Calu3 (cell line): Measurements from ENCODE around the gene ATP6V0B. TPM values are rescaled to one million over a fixed set of nuclear protein-coding genes. Genes with fewer than 3 reads are reported as not detected.

Source experiments
- Bru-seq: library from RNA; stranded (reverse); fragments of 400-500 nt; gene quantifications from one replicate; lab custom pipeline; 2021; lab: Mats Ljungman, UMichigan
- BruChase-seq, 2 experiments: library from RNA; stranded (reverse); fragments of 400-500 nt; gene quantifications; one replicate each; lab custom pipeline; 2021; lab: Mats Ljungman, UMichigan
- BruUV-seq: library from RNA; stranded (reverse); fragments of 400-500 nt; replicated peaks from 2 replicates; lab custom pipeline; 2021; lab: Mats Ljungman, UMichigan
- CTCF ChIA-PET: fragments of 300-600 bp; sonication (Branson Sonifier 250); formaldehyde crosslinking; loops from one replicate; lab custom pipeline; 2022; ENCODE audit warnings: antibody characterized with exemption; lab: Charles Lee
- DNase-seq: peaks from one replicate; pipeline ENCODE4 v3.0.0; 2022
- H3K27ac Mint-ChIP-seq: one replicate; pipeline ENCODE4 v1.8.0; 2022; ENCODE audit warnings: mixed read lengths; ENCODE audit not compliant: unreplicated experiment
- H3K27me3 Mint-ChIP-seq: one replicate; pipeline ENCODE4 v1.8.0; 2022; ENCODE audit warnings: mixed read lengths; ENCODE audit not compliant: unreplicated experiment
- H3K36me3 Mint-ChIP-seq: one replicate; pipeline ENCODE4 v1.8.0; 2022; ENCODE audit warnings: mild to moderate bottlenecking, moderate library complexity, mixed read lengths; ENCODE audit not compliant: insufficient read depth, unreplicated experiment
- H3K4me1 Mint-ChIP-seq: one replicate; pipeline ENCODE4 v1.8.0; 2022; ENCODE audit warnings: mild to moderate bottlenecking, low read depth, mixed read lengths; ENCODE audit not compliant: unreplicated experiment
- H3K4me3 Mint-ChIP-seq: one replicate; pipeline ENCODE4 v1.8.0; 2022; ENCODE audit warnings: mild to moderate bottlenecking, low read depth, moderate library complexity, mixed read lengths; ENCODE audit not compliant: unreplicated experiment
- H3K9me3 Mint-ChIP-seq: one replicate; pipeline ENCODE4 v1.8.0; 2022; ENCODE audit warnings: low read depth, mixed read lengths; ENCODE audit not compliant: unreplicated experiment
- CTCF ChIP-seq: fragments of 200-600 bp; IDR thresholded peaks from one replicate; pipeline ENCODE4 v1.8.0; 2022; ENCODE audit warnings: antibody characterized with exemption; ENCODE audit not compliant: unreplicated experiment
- intact Hi-C: fragments of 100-400 bp; cut with micrococcal nuclease; formaldehyde crosslinking; loops from one replicate; pipeline ENCODE4 v1.10.0; 2022; ENCODE audit not compliant: unreplicated experiment
- long read RNA-seq: library from polyadenylated mRNA; stranded (forward); transcript quantifications from one replicate; pipeline ENCODE4 v2.0.0, GENCODE V29; 2022
- total RNA-seq: library from RNA; stranded (reverse); gene quantifications from 2 replicates; pipeline ENCODE4 v1.2.3, GENCODE V29; 2022

ATP6V0B gene
- total RNA-seq (141 and 155 TPM in 2 replicates), Bru-seq, nascent RNA (percentile 75 among the genes with signal in this experiment), BruChase-seq, experiment 1, labeled RNA remaining after a 6-hour chase (percentile 94 among the genes with signal in this experiment), BruChase-seq, experiment 2, labeled RNA remaining after a 2-hour chase (percentile 86 among the genes with signal in this experiment)
- long read RNA-seq, transcript ATP6V0B-201 (7 exons, 944 nt): minor isoform, 28 of 378 reads
- long read RNA-seq, transcript ATP6V0B-205 (8 exons, 1,298 nt): major isoform, 321 of 378 reads
- long read RNA-seq, partial matches to known transcripts: 8 of 378 reads
- long read RNA-seq, other reads (novel, unspliced or antisense): 12 of 378 reads

GRCh38 chr1:43974443-43975248 lies at the start of gene ATP6V0B:
Gene ATP6V0B, plus strand, starts transcription at chr1:43974960. Its CDS starts 81 bp downstream, at chr1:43975041.
- intact Hi-C loops: no loop called here
- no TSS peak for BruUV-seq
- Mint-ChIP-seq H3K36me3 (peaks cover 78% of the 10 kb centered on the region), H3K9me3 (no peaks in the 10 kb centered on the region), H3K27ac (peak within 1 kb of the TSS; percentile 94), H3K27me3 (no peaks in the 10 kb centered on the region), H3K4me3 (peak within 1 kb of the TSS; percentile 91), H3K4me1 (peaks cover 53% of the 10 kb centered on the region)
- CTCF ChIA-PET: interaction anchor here (0.6 to 1.1 kb wide), 3 partner anchors 74 to 257 kb away, joined by 3 to 6 read pairs (median 4); no protein-coding TSS in a partner anchor
- no peak for TF ChIP-seq CTCF
- peak; percentile 96 for DNase-seq

- no peak overlapping the region for H3K4me3 Mint-ChIP-seq
- CTCF ChIA-PET: no interaction called here
- no peak for TF ChIP-seq CTCF
- DNase-seq: no peak
- intact Hi-C loops: no loop called here
- no peaks in the 10 kb centered on the region for H3K27me3 Mint-ChIP-seq
- H3K36me3 Mint-ChIP-seq: no peaks in the 10 kb centered on the region
- no peaks in the 10 kb centered on the region for H3K4me1 Mint-ChIP-seq
- BruUV-seq: no TSS peak
- H3K27ac Mint-ChIP-seq: no peak overlapping the region
- H3K9me3 Mint-ChIP-seq: peaks cover 2% of the 10 kb centered on the region
Observed at GRCh38 chr1:43925846-43926245, 48.9 kb upstream of the ATP6V0B start.

- H3K27ac Mint-ChIP-seq: no peak overlapping the region
- H3K36me3 Mint-ChIP-seq: peaks cover 14% of the 10 kb centered on the region
- CTCF ChIA-PET: interaction anchor here (0.6 to 3.4 kb wide), 4 partner anchors 101 to 167 kb away, joined by 4 to 17 read pairs (median 6); no protein-coding TSS in a partner anchor
- DNase-seq: peak; percentile 39
- peak; percentile 43 for TF ChIP-seq CTCF
- intact Hi-C loops: loop anchor here (5.0 kb wide), 1 partner anchor 78 kb away; no protein-coding TSS in a partner anchor
- H3K4me3 Mint-ChIP-seq: no peak overlapping the region
- peaks cover 6% of the 10 kb centered on the region for H3K4me1 Mint-ChIP-seq
- BruUV-seq: no TSS peak
- peaks cover 2% of the 10 kb centered on the region for H3K9me3 Mint-ChIP-seq
- no peaks in the 10 kb centered on the region for H3K27me3 Mint-ChIP-seq
Observed at GRCh38 chr1:43930168-43930948, 44.4 kb upstream of the ATP6V0B start.

GRCh38 chr1:43930949-43931275 lies 43.8 kb upstream of the ATP6V0B start:
- no peak for DNase-seq
- H3K4me3 Mint-ChIP-seq: no peak overlapping the region

More at GRCh38 chr1:43930949-43931275, 43.8 kb upstream of the ATP6V0B start:
- intact Hi-C loops: loop anchor here (5.0 kb wide), 1 partner anchor 79 kb away; no protein-coding TSS in a partner anchor
- peaks cover 14% of the 10 kb centered on the region for H3K36me3 Mint-ChIP-seq
- H3K4me1 Mint-ChIP-seq: peaks cover 6% of the 10 kb centered on the region
- no peak for TF ChIP-seq CTCF
- H3K27ac Mint-ChIP-seq: no peak overlapping the region
- no TSS peak for BruUV-seq
- peaks cover 2% of the 10 kb centered on the region for H3K9me3 Mint-ChIP-seq
- no peaks in the 10 kb centered on the region for H3K27me3 Mint-ChIP-seq
- CTCF ChIA-PET: interaction anchor here (0.6 to 3.4 kb wide), 3 partner anchors 101 to 167 kb away, joined by 5 to 17 read pairs (median 8); no protein-coding TSS in a partner anchor
